HuH-7.5 (cell line): ENCODE measurements around the gene DAZAP2.
"Not testable (repeated sequence)": the region's sequence is repeated elsewhere in the genome, so short reads cannot be mapped to it uniquely, and the experiment has no call there.

Experiments used
- DNase-seq: peaks from one replicate; pipeline ENCODE4 v3.0.0; 2011; ENCODE audit warnings: low spot score

The DAZAP2 gene

DNA sequence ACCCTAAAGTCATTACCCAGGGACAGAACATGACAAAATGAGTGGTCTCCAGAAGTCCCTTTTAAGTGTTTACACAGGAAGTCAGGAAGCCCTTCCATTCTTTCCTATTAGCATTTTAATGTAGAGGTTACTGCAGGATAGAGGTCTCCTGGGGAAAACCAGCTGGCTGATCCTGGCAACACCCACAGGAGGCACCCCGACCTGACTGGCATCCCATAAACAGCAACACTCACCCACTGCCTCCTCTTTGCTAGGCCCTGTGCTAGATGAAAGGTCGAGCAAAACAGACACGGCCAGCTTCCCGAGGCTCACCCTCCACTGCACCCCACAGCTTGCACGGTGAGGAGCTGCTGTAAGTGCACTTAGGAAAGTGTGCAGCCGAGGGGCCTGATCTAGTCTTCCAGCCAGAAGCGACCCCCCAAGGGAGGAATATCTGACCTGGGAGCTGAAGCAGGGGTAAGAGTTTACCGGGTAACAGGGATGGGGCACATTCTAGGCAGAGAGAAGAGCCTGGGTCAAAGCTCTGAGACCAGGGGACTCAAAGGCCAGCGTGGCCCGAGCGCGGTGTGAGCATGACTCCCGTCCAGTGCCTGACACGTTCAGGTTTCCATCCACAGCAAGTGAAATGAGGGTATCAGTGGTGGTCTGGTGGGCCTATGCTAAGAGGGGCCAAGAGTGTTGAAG, 9.0 kb downstream of the DAZAP2 start:
- no peak for DNase-seq

DNA sequence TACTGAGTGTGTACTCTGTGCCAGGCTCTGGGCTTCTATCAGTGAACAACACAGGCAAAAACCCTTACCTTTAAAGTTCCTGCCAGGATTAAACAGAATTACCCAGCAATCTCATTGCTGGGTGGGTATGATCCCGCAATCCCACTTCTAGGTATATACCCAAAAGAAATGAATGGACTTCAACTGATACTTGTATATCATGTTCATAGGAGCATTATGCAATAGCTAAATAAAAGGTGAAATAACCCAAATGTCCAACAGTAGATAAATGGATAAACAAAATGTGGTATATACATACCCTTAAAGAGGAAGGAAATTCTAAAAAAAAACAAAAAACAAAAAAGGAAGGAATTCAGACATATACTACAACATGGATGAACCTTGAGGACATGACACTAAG, 14.7 kb downstream of the DAZAP2 start:
- DNase-seq = no peak

DNA sequence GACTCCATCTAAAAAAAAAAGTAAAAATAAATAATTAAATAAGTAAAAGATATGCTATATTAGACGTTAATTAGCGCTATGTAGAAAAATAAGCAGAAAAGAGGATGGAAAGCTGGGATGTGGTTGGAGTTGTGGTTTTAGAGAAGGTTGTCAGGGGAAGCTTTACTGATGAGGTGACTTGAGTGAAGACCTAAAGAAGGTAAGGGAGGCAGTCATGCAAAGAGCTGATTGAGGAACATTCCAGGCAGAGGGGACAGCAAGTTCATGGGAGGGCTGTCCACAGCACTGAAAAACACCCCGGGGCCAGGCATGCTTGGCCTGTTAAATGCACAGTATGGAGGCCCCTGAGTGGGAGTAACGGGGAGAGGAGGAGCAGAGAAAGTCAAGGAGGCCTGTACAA, 15.9 kb downstream of the DAZAP2 start:
- DNase-seq = no peak

DNA sequence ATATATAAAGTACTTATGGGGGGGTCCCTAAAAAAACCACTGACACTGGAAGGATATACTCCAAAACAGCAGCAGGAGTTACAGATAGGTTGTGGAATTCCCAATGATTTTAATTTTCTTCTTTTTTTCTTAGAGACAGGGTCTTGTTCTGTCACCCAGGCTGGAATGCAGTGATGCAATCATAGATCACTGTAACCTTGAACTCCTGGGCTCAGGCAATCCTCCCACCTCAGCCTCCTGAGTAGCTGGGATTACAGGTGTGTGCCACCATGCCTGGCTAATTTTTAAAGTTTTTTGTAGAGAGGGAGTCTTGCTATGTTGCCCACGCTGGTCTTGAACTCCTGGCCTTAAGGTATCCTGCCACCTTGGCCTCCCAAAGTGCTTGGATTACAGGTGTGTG, 21.0 kb downstream of the DAZAP2 start:
- DNase-seq = not testable (repeated sequence)

DNA sequence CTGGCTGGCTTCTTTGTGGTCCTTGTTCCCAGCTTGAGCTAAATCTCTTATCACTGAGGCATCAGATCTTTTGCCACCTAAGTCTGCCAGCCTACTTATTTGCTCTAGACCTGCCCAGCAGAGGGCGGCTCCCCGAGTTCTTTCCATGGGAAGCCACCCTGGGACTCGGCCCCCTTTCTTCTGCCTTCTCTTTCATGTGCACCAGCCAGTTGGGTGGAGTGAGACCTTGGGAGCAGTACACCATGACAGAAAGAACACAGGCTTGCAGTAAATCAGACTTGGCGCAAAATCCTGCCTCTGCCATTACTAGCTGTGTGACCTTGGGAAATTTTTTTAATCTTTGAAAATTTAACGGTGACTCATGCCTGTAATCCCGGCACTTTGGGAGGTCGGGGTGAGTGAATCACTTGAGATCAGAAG, 24.1 kb downstream of the DAZAP2 start:
- DNase-seq = no peak

DNA sequence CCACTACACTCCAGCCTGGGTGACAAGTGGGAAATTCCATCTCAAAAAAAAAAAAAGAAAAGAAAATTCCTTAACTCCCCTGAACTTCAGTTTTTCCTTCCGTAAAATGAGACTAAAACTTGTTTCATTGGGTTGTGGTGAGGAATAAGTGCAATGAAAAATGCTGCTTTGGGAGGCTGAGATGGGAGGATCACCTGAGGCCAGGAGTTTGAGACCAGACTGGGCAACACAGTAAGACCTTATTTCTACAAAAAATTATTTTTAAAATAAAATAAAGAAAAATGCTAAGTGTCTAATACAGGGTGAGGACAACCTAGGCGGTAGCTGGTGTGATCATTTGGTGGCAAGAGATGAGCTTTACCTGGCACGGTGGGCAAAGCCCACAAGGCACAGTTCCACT, 24.7 kb downstream of the DAZAP2 start:
- no peak for DNase-seq

DNA sequence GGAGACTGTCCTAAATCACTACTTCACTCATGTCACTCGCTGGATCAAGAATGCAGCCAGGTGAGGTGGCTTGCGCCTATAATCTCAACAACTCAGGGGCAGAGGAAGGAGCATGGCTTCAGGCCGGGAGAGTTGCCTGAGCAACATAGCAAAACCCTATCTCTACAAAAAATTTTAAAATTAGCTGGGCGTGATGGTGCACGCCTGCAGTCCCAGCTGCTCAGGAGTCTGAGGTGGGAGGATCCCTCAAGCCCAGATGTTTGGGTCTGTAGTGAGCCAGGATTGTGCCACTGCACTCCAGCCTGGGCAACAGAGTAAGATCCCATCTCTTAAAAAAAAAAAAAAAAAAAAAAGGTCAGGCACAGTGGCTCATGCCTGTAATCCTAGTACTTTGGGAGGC, 25.7 kb downstream of the DAZAP2 start:
- DNase-seq = no peak

DNA sequence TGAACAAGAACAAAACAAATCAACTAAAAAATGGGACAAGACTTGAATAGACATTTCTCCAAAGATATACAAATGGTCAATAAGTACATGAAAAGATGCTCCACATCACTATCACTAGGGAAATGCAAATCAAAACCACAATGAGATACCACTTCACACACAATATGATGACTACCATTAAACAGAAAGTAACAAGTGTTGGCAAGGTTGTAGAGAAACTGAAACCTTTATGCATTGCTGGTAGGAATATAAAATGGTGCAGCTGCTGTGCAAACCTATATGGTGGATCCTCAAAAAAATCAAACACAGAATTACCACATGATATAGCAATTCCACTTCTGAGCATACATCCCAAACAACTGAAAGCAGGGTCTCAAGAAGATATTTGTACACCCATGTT, 26.4 kb downstream of the DAZAP2 start:
- DNase-seq = no peak

DNA sequence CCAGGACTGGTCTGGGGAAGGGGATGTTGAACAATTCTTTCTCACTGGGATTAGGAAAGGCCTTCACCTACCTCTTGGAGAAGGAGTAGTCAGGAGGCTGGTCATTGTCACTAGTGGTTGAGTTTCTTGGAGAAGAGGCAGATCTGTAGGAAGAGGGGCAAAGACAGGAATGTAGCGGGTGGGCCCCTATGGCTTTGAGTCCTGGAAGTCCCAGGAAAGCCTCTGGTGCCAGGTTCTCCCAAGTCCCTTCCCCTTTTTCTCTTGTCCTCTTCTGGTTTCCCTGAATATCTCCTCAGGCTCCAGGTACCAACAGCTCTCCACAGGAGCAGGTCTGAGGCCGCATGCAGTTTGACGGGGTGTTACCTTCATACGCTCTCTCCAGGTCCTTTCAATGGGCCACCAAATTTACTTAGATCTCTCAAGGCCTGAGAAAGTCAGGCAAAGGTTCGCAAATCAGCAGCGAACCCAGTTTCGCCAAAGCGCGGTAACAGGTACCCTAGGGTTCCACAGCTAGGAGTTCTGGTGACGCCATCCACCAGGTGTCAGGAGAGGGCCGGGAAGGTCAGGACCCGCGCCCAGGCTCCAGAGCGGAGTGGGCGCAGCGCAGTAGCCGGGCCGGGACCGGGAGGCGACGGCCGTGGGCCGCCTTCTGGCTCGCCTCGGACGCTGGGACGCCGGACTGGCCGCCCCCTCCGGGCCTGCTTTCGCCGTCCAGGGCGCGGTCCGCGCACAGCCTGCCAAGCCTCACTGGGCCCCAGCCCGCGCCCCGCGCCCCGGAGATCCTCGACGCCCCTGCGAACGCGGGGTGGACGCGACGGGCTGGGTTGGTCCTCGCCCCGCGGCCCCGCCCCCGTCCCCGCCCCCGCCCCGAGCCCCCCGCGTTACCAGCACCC, 30.8 kb downstream of the DAZAP2 start:
- peak; percentile 79 for DNase-seq

DNA sequence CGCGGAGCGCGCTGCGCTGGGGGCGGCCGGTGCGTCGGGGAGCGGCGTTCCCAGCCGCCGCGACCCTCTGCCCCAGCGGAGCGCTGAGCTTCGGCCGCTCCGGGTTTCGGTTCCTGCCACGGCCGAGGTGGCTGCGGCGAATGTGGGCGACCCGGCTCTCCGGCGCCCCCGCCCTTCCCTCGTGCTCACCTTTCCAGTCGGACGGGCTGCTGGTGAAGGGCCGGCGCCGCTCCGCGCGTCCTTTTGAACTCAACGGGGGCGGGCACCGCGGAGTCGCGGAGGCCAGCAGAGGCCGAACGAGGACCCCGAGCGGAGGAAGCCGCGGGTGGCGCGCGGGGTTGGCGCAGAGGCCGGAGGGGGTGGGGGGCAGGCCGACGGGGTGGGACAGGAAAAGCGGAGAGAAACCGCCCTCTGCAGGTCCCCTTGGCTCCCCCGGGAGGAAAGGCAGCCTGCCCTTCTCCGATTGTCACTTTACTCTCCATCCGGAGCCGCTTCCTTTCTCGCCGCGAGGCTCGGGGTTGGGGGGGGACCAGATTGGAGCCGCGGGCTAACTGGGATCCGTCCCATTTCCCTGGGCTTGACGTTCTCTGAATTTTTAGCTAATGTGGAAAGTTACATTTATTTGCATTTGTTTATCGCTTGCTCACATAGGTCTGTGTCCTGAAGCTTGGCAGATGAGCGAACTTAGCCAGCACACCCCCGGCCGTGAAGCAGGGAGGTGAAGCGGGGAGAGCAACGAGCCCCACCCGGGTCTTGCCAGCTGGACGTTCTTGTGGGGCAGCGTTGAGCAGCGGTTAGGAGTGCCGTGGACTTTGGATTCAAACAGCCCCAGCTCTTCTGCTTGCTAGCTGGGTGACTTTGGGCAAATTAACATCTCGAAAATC, 31.7 kb downstream of the DAZAP2 start, which contains the start of gene SMAGP:
Gene SMAGP (minus strand): TSS at position 349 of the 884 bp plus-strand sequence. CDS start 1,137 bp downstream, outside the sequence.
- DNase-seq = peak; percentile 61

DNA sequence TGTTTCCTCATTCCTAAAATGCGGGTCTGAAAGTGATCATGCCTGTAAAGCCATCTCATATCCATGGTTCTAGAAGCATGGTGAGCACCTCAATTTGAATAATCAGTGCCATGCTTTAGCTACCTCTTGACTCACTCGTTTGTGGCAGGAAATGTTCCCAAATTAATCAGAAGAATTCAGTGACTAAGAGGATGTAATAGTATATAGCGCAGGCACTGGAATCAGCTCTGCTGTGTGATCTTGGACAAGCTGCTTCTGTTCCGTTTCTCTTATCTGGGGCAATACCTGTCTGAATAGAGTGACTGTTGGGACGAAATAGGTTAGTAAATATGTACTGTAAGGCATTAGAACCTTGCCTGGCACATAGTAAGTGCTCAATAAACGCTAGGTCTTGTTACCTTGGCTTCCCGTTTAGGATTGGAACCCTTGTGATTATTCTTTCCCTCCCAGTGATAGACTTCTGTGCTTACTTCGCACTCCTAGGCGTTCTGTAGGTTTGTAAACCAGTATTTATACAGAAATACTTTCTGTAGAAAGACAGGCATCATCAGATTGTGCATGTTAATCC, 32.4 kb downstream of the DAZAP2 start:
- no peak for DNase-seq

DNA sequence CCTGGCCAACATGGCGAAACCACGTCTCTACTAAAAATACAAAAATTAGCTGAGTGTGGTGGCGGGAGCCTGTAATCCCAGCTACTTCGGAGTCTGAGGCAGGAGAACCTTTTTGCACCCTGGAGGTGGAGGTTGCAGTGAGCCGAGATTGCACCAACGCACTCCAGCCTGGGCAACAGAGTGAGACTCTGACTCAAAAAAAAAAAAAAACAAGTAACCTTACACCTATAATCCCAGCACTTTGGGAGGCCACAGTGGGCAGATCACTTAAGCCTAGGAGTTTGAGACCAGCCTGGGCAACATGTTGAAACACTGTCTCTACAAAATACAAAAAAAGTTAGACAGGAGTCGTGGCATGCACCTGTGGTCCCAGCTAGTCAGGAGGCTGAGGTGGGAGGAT, 34.2 kb downstream of the DAZAP2 start:
- DNase-seq = not testable (repeated sequence)

DNA sequence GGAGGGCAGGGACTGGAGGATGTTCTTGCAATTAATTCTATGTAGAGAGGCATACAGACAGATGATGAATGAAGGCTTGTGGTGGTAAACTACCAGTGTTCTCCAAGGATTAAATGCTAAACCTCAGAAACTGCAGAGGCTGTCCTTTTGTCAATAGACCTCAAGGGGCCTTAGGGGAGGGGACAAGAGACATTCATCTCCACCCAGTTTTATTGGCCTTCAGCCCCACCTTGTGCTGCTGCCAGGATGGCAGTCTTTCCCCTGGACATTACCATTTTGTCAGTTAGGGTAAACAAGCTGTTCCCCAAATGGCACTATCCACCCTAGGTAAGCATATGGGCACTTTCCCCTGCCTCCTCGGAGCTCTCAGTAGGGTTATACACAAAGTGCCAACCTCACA, 36.5 kb downstream of the DAZAP2 start:
- DNase-seq = no peak

DNA sequence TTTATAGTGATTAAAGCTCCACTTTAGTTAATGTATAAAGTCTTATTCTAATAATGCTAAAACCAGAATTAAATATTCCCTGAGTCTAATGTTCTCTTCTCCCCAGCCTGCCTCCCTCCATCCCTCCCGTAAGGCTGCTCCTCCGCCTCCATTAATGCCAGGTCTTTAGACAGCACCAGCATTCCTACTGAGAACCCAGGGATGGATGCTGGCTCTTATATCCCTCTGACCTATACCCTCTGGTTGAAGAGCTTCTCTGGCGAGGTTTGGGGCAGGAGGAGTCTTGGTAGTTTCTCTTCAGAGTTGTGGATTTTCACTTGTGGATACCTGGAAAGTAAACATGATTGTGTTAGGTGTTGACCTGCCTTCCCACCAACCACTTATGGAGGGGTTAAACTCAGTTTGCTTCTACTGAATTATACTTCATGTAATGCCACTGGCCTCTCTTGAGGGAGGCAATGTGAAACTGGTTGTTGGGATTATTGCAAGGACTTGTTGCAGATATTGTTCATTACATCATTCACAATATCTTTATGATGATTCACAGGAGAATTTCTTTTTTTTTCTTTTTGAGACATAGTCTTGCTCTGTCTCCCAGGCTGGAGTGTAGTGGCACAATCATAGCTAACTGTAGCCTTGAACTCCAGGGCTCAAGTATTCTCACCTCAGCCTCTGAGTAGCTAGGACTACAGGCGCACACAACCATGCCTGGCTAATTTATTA, 42.7 kb downstream of the DAZAP2 start:
- DNase-seq = no peak

DNA sequence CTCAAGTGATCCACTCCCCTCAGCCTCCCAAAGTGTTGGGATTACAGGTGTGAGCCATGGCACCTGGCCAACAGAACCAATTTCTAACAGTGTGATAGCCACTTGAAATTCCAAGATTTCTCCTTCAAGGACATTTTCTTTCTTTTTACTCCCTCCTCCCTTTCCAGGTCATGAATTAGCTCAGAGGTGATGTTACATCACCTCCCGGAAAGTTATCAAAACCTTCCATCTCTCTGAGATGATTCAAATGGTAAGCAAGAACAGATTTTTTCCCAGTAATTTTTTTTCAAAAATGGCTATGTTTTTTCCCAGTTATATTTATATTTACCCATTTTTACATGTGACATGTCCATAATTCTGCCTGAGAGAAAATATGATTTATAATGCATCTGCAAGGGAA, 47.2 kb downstream of the DAZAP2 start:
- no peak for DNase-seq

DNA sequence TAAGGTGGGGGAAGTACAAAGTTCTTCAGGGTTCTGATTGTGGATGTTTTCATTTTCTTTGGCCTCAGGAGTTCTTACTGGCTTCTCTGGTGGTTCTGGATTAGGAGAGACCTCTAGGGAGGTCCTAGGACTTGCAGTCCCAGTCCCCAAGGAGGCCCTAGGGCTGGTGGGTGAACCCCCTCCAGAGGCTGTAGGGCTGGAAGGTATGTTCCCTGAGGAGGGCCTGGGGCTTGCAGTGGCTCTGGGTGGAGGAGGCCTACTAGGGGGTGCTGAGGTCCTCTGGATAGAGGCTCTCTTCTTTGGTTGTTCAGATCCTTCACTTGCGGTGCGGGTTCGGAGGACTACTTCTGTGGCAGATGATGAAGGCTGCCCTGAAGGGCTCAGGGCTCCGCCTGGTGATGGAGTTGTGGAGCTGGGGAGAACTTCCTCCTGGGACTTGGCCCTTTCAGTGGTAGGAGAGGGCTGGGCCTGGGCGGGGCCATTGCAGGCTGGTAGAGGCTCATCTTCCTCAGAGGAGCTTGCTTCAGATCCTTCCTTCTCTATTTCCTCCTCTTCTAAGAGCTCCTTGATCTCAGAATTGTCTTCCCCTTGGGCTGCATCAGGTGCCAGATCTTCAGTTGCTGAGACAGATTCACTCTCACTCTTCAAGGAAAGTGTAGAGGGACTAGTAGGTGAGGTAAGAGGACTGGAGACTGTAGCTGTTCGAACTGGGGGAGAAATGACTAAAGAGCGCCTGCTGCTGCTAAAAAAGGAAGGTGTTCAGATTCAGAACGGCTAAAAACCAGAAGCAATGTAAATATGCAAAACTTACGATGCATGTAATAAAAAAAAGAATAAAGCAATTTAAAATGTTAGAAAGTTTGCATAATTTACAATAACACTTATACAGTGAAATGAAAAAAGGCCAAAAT, 53.2 kb downstream of the DAZAP2 start:
- peak; percentile 21 for DNase-seq
